Measurements from ENCODE around the gene TMEM59L. TPM values are rescaled to one million over a fixed set of nuclear protein-coding genes. Genes with fewer than 3 reads are reported as not detected.

TMEM59L gene
- total and polyA plus RNA-seq, 8 donors, result 0.56 to 8.9 (median 1.2) TPM

DNA sequence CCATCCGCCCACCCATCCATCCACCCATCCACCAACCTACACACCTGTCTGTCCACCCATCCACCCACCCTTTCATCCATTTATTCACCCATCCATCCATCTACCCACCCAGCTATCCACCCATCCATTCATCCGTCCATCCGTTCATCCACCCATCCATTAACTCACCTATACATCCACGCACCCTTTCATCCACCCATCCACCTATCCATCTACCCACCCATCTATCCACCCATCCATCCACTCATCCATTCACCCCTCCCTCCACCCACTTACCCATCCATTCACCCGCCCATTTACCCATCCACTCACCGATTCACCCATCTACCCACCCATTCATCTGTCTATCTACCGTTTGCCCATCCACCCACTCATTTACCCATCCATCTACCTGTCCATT lies 41.8 kb downstream of the TMEM59L start:
- Histone ChIP-seq H3K27me3 (no peaks in the 10 kb centered on the region), H3K4me1 (no peaks in the 10 kb centered on the region), H3K9me3 (no peaks in the 10 kb centered on the region), H3K36me3 (no peaks in the 10 kb centered on the region), H3K27ac (no peak overlapping the region), H3K4me3 (no peak overlapping the region)
- 95 to 97% methylated on average over 7 of the region's 7 CpGs for WGBS, 2 donors
- intact Hi-C loops (cut with DNase I), result no loop called here
- FAIRE-seq, result no peak
- ATAC-seq, result no peak
- TF ChIP-seq, protein P1, sequence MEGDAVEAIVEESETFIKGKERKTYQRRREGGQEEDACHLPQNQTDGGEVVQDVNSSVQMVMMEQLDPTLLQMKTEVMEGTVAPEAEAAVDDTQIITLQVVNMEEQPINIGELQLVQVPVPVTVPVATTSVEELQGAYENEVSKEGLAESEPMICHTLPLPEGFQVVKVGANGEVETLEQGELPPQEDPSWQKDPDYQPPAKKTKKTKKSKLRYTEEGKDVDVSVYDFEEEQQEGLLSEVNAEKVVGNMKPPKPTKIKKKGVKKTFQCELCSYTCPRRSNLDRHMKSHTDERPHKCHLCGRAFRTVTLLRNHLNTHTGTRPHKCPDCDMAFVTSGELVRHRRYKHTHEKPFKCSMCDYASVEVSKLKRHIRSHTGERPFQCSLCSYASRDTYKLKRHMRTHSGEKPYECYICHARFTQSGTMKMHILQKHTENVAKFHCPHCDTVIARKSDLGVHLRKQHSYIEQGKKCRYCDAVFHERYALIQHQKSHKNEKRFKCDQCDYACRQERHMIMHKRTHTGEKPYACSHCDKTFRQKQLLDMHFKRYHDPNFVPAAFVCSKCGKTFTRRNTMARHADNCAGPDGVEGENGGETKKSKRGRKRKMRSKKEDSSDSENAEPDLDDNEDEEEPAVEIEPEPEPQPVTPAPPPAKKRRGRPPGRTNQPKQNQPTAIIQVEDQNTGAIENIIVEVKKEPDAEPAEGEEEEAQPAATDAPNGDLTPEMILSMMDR (IDR thresholded peaks at IDR 0.05), result no peak
- no peak for DNase-seq

DNA sequence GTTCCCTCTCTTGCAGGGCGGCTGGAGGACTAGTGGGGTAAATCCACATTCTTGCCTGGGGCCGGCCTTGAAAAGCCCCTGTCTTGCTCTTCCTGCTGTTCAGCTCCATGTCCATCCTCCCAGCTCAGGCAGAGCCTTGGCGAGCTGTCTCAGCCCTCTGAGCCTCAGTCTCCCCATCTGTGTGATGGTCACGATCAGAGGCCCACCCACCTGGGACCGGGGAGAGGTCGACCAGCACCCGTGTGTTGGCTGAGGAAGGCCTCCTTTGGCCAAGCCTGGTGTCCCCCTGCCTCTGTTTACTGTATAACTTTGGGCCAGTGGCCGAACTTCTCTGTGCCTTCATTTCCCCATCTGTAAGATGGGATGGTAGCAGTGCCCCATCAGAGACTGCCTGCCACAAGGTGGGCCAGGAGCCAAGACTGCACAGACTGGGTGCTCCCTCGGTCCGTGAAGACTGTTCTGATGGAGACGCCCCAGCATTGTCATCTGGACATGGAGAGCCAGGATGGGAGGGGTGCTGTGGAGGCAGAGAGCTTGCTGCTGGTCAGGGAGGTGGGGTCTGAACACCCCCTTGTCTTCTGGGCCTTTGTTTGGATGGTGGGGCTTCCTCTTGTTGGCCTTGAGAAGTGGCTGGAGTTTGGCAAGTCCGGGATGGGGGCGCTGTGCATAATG lies 42.6 kb downstream of the TMEM59L start:
- no peaks in the 10 kb centered on the region for H3K4me1 ChIP-seq
- H3K4me3 ChIP-seq, result no peak overlapping the region
- DNase-seq (no peak), ATAC-seq (no peak), FAIRE-seq (no peak)
- WGBS, 2 donors, result 95 to 97% methylated on average over 13 of the region's 13 CpGs
- H3K27ac ChIP-seq, result no peak overlapping the region
- intact Hi-C loops (cut with DNase I), result no loop called here
- no peaks in the 10 kb centered on the region for H3K27me3 ChIP-seq
- TF ChIP-seq, protein P1 (IDR thresholded peaks at IDR 0.05), result no peak
- H3K9me3 ChIP-seq, result no peaks in the 10 kb centered on the region
- no peaks in the 10 kb centered on the region for H3K36me3 ChIP-seq

DNA sequence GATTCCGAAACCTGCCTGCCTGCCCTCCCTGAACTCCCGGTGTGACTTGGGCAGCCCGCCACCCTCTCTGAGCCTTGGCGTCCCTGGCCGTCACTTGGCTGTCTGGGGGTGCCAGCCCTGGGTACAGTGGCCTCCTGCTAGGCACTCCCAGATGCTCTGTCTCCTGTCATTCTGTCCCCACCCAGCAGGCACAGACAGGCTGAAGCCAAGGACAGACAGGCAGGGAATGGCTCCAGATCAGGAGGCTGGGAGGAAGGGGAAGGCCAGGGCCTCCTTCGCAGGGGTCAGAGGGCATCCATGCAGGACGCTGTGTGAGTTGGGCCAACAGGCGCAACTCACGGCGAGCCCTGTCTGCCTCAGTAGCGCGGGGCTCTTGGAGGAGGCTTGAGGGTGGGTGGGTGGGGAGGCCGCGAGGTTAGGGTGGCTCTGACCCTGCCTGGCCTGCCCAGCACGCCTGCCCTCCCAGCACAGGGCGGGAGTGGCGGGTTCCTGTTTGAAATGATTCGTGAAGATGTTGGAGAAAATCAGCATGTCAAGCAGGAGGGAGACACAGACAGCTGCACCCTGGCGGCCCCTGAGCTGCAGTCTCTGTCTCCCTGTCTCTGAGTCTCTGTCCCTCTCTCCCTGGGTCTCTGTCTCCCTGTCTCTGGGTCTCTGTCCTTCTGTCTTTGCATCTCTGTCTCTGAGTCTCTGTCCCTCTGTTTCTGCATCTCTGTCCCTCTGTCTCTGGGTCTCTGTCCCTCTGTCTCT lies 43.8 kb downstream of the TMEM59L start:
- Histone ChIP-seq H3K4me3 (no peak overlapping the region), H3K27ac (no peak overlapping the region), H3K27me3 (no peaks in the 10 kb centered on the region), H3K9me3 (no peaks in the 10 kb centered on the region), H3K4me1 (no peaks in the 10 kb centered on the region), H3K36me3 (no peaks in the 10 kb centered on the region)
- intact Hi-C loops (cut with DNase I), result no loop called here
- DNase-seq (no peak), FAIRE-seq (no peak), ATAC-seq (no peak)
- TF ChIP-seq, protein P1 (IDR thresholded peaks at IDR 0.05), result no peak
- 84 to 89% methylated on average over 13 to 19 of the region's 19 CpGs for WGBS, 2 donors

DNA sequence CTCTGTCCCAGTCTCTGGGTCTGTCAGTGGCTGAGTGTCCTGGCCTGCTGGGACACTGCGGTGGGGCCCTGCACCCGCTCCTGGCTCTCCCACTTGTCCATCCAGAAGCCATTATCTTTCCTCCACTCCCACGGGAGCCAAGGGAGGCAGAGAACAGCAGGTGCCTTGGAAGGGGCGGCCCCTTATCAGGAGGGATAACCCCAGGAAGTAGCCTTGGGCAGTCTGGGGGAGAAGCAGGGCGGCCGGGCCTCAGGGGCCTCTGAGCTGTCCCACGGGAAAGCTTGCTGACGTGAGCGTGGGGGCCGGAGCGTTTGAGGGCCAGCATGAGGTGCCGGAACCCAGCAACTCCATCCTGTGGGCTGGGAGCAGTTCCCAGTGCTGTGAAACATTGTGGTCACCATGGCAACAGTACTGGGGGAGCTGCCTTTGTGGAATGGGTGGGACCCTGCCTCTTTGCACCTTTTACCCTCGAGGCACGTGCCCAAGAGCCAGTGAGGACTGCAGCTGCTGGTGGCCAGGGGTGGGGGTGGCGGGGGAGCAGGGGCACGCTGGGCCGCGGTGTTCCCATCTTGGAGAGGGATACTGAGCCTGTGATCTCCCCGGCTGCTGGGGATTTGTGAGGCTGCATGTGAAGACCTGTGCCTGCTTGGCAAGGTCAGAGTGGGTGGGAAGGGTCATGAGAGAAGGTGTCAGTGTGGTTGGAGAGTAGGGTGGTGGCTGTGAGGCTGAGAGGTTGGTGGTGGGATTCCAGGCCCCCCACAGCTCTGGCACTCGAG lies 45.1 kb downstream of the TMEM59L start:
- no peaks in the 10 kb centered on the region for H3K4me1 ChIP-seq
- WGBS, 2 donors, result 69 to 70% methylated on average over 18 to 20 of the region's 20 CpGs
- no peak overlapping the region for H3K4me3 ChIP-seq
- FAIRE-seq (no peak), ATAC-seq (peak in 1 of 4 donors; percentile 32), DNase-seq (no peak)
- H3K27ac ChIP-seq, result no peak overlapping the region
- H3K9me3 ChIP-seq, result no peaks in the 10 kb centered on the region
- TF ChIP-seq, protein P1 (IDR thresholded peaks at IDR 0.05), result no peak
- no peaks in the 10 kb centered on the region for H3K36me3 ChIP-seq
- intact Hi-C loops (cut with DNase I), result no loop called here
- no peaks in the 10 kb centered on the region for H3K27me3 ChIP-seq

Measured in pancreas (tissue), 10 donors.